HCT116 (cell line): Measurements from ENCODE around the gene ALK. TPM values are rescaled to one million over a fixed set of nuclear protein-coding genes. Genes with fewer than 3 reads are reported as not detected.

Experiments
- ATAC-seq: fragments of 200-7000 bp; cut with Tn5 transposase; 2 replicates; pipeline ENCODE4 v1.9.1; 2020; ENCODE audit warnings: mild to moderate bottlenecking, moderate library complexity
- BruUV-seq: library from RNA; stranded (reverse); fragments of 400-500 nt; replicated peaks from 2 replicates; lab custom pipeline; 2021; lab: Mats Ljungman, UMichigan
- CTCF ChIA-PET: fragments of 300-600 bp; sonication (Branson Sonifier 250); formaldehyde crosslinking; loops from one replicate; lab custom pipeline; 2021; ENCODE audit warnings: antibody characterized with exemption; lab: Charles Lee
- POLR2A ChIA-PET: fragments of 300-600, 350-600 bp; sonication (Branson Sonifier 250); formaldehyde crosslinking; loops from one replicate; lab custom pipeline; 2021; ENCODE audit warnings: antibody characterized with exemption; lab: Charles Lee
- RAD21 ChIA-PET, 2 experiments: fragments of 300-600 bp; sonication (Branson Sonifier 250); formaldehyde crosslinking; loops; one replicate each; lab custom pipeline; 2023; ENCODE audit warnings: low total read pairs in 2 of 2; ENCODE audit not compliant: uncharacterized antibody in 2 of 2, unreplicated experiment in 2 of 2, low non-redundant PET in 1 of 2; lab: Charles Lee
- DNase-seq: peaks from one replicate; pipeline ENCODE4 v3.0.0-alpha.2; 2010; ENCODE audit warnings: low read depth, low spot score
- H2AFZ ChIP-seq: fragments of 200-600 bp; shearing (Covaris generic), sonication (generic); 2 replicates; pipeline ENCODE4 v1.6.1; 2017; ENCODE audit warnings: low read depth, mixed run types, mixed read lengths, antibody characterized with exemption, low read length; ENCODE audit not compliant: poor library complexity, severe bottlenecking
- H3K27ac ChIP-seq: 2 replicates; pipeline ENCODE4 v1.5.1; 2012; ENCODE audit warnings: low read depth, low read length
- H3K27me3 ChIP-seq: fragments of 200-600 bp; sonication (generic); 2 replicates; pipeline ENCODE4 v1.6.1; 2016; ENCODE audit warnings: mixed run types, low read length, mixed read lengths; ENCODE audit not compliant: insufficient read depth
- H3K36me3 ChIP-seq, 2 experiments: fragments of 200-500 bp in 1 of 2; fragments of 200-600 bp in 1 of 2; sonication (Bioruptor generic) in 1 of 2; sonication (generic) in 1 of 2; 2 replicates each; pipeline versions ENCODE4 v1.5.1 to v1.6.1; 2014 to 2016; ENCODE audit warnings: low read length in 2 of 2, inconsistent platforms in 1 of 2, mixed read lengths in 1 of 2, mixed run types in 1 of 2; ENCODE audit not compliant: insufficient read depth in 2 of 2, control insufficient read depth in 1 of 2
- H3K4me1 ChIP-seq, 2 experiments: fragments of 200-600 bp in 1 of 2; sonication (generic) in 1 of 2; 2 replicates each; pipeline versions ENCODE4 v1.5.1 to v1.6.1; 2012 to 2017; ENCODE audit warnings: low read length in 2 of 2, inconsistent platforms in 1 of 2, mild to moderate bottlenecking in 1 of 2, mixed read lengths in 1 of 2, mixed run types in 1 of 2, moderate library complexity in 1 of 2; ENCODE audit not compliant: insufficient read depth in 2 of 2, control insufficient read depth in 1 of 2
- H3K4me2 ChIP-seq: fragments of 200-600 bp; sonication (generic); 2 replicates; pipeline ENCODE4 v1.6.1; 2017; ENCODE audit warnings: mixed run types, low read length, mixed read lengths
- H3K4me3 ChIP-seq, 2 experiments: fragments of 200-600 bp in 1 of 2; sonication (generic) in 1 of 2; replicated peaks in 1 of 2; 2 replicates each; pipeline ENCODE4 v1.5.1; 2011 to 2016; ENCODE audit warnings: low read length in 2 of 2, control low read depth in 1 of 2, low read depth in 1 of 2, mild to moderate bottlenecking in 1 of 2, mixed read lengths in 1 of 2, mixed run types in 1 of 2
- H3K79me2 ChIP-seq: fragments of 200-600 bp; sonication (generic); 2 replicates; pipeline ENCODE4 v1.6.1; 2017; ENCODE audit warnings: mild to moderate bottlenecking, mixed run types, low read length, moderate library complexity, mixed read lengths; ENCODE audit not compliant: insufficient read depth
- H3K9ac ChIP-seq: fragments of 200-600 bp; sonication (generic); 2 replicates; pipeline ENCODE4 v1.6.1; 2016; ENCODE audit warnings: low read length, mixed read lengths
- H3K9me2 ChIP-seq: fragments of 200-600 bp; sonication (generic), shearing (Covaris generic); 2 replicates; pipeline ENCODE4 v1.6.1; 2017; ENCODE audit warnings: mixed run types, mild to moderate bottlenecking, moderate library complexity; ENCODE audit not compliant: insufficient read depth
- H3K9me3 ChIP-seq, 2 experiments: fragments of 200-500 bp in 1 of 2; fragments of 200-600 bp in 1 of 2; sonication (Bioruptor generic) in 1 of 2; sonication (generic) in 1 of 2; 2 replicates each; pipeline ENCODE4 v1.6.1; 2014 to 2017; ENCODE audit warnings: low read length in 2 of 2, mixed read lengths in 2 of 2, inconsistent platforms in 1 of 2, low read depth in 1 of 2, mild to moderate bottlenecking in 1 of 2, mixed run types in 1 of 2, moderate library complexity in 1 of 2; ENCODE audit not compliant: control insufficient read depth in 1 of 2, insufficient read depth in 1 of 2
- H4K20me1 ChIP-seq: fragments of 200-600 bp; sonication (generic), shearing (Covaris generic); 2 replicates; pipeline ENCODE4 v1.6.1; 2017; ENCODE audit warnings: mixed run types, mild to moderate bottlenecking, moderate library complexity; ENCODE audit not compliant: insufficient read depth
- ATF3 ChIP-seq: IDR thresholded peaks from 2 replicates; pipeline ENCODE4 v1.6.1; 2012
- CBX3 ChIP-seq: IDR thresholded peaks from 2 replicates; pipeline ENCODE4 v1.6.1; 2012; ENCODE audit warnings: low read depth
- EGR1 ChIP-seq: IDR thresholded peaks from 2 replicates; pipeline ENCODE4 v1.6.1; 2012; ENCODE audit warnings: low read depth
- ELF1 ChIP-seq: IDR thresholded peaks from 2 replicates; pipeline ENCODE4 v1.6.1; 2012; ENCODE audit warnings: low read depth, borderline replicate concordance
- MAX ChIP-seq: IDR thresholded peaks from 2 replicates; pipeline ENCODE4 v1.6.1; 2012
- POLR2AphosphoS5 ChIP-seq: IDR thresholded peaks from 2 replicates; pipeline ENCODE4 v1.6.1; 2011; ENCODE audit warnings: mild to moderate bottlenecking, low read depth, low read length, moderate library complexity
- TCF7L2 ChIP-seq: IDR thresholded peaks from 2 replicates; pipeline ENCODE4 v1.7.0; 2011; ENCODE audit warnings: borderline replicate concordance, inconsistent platforms; ENCODE audit not compliant: insufficient read depth, insufficient read length; ENCODE audit errors: extremely low read depth
- YY1 ChIP-seq: IDR thresholded peaks from 2 replicates; pipeline ENCODE4 v1.6.1; 2011; ENCODE audit warnings: low read length, low read depth, moderate library complexity, mild to moderate bottlenecking; ENCODE audit not compliant: insufficient replicate concordance; ENCODE audit errors: extremely low read depth
- ZBTB33 ChIP-seq: IDR thresholded peaks from 2 replicates; pipeline ENCODE4 v1.6.1; 2011; ENCODE audit warnings: mild to moderate bottlenecking, low read length, moderate library complexity; ENCODE audit not compliant: insufficient replicate concordance; ENCODE audit errors: extremely low read depth
- ZFX ChIP-seq: fragments of 450-650 bp; IDR thresholded peaks from 2 replicates; pipeline ENCODE4 v1.6.1; 2017
- ZNF274 ChIP-seq: fragments of 200-500 bp; sonication (Bioruptor generic); IDR thresholded peaks from 2 replicates; pipeline ENCODE4 v1.6.1; 2014; ENCODE audit warnings: mild to moderate bottlenecking, low read depth, low read length, inconsistent platforms
- intact Hi-C: fragments of 100-400 bp; cut with micrococcal nuclease; formaldehyde crosslinking; loops from 2 replicates; pipeline ENCODE4 v1.10.0; 2022
- total RNA-seq: library from RNA; stranded (reverse); gene quantifications from one replicate; pipeline ENCODE4 v1.2.1, GENCODE V29; 2021; ENCODE audit not compliant: unreplicated experiment
- TF ChIP-seq, protein P1 (sequence below): IDR thresholded peaks from 2 replicates; pipeline ENCODE4 v1.6.1; 2012; ENCODE audit warnings: low read depth

Gene ALK
- total RNA-seq, 1 experiment from 2014 or later = not detected

- H3K9ac ChIP-seq = no peak overlapping the region
- H3K9me2 ChIP-seq = no peaks in the 10 kb centered on the region
- H3K4me3 ChIP-seq = no peak overlapping the region
- no peaks in the 10 kb centered on the region; the same call in 1 of the 2 replicates for H4K20me1 ChIP-seq
- no peaks in the 10 kb centered on the region for H3K79me2 ChIP-seq
- no peak overlapping the region for H3K27ac ChIP-seq
- TF ChIP-seq POLR2AphosphoS5 = no peak
- TF ChIP-seq ZFX = no peak
- no peak for TF ChIP-seq CBX3
- TF ChIP-seq TCF7L2 = no peak
- no peak for TF ChIP-seq YY1
- TF ChIP-seq ATF3 = no peak
- TF ChIP-seq EGR1 = no peak
- no peak for TF ChIP-seq ZBTB33
- no peak for TF ChIP-seq ZNF274
- no peak for TF ChIP-seq MAX
- no peak for TF ChIP-seq ELF1
- TF ChIP-seq, protein P1, sequence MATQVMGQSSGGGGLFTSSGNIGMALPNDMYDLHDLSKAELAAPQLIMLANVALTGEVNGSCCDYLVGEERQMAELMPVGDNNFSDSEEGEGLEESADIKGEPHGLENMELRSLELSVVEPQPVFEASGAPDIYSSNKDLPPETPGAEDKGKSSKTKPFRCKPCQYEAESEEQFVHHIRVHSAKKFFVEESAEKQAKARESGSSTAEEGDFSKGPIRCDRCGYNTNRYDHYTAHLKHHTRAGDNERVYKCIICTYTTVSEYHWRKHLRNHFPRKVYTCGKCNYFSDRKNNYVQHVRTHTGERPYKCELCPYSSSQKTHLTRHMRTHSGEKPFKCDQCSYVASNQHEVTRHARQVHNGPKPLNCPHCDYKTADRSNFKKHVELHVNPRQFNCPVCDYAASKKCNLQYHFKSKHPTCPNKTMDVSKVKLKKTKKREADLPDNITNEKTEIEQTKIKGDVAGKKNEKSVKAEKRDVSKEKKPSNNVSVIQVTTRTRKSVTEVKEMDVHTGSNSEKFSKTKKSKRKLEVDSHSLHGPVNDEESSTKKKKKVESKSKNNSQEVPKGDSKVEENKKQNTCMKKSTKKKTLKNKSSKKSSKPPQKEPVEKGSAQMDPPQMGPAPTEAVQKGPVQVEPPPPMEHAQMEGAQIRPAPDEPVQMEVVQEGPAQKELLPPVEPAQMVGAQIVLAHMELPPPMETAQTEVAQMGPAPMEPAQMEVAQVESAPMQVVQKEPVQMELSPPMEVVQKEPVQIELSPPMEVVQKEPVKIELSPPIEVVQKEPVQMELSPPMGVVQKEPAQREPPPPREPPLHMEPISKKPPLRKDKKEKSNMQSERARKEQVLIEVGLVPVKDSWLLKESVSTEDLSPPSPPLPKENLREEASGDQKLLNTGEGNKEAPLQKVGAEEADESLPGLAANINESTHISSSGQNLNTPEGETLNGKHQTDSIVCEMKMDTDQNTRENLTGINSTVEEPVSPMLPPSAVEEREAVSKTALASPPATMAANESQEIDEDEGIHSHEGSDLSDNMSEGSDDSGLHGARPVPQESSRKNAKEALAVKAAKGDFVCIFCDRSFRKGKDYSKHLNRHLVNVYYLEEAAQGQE = no peak
- H3K4me2 ChIP-seq = no peak overlapping the region
- ChIA-PET RAD21 (no interaction called here), CTCF (interaction anchor here (1.3 to 1.4 kb wide), 4 partner anchors 10 to 440 kb away, joined by 3 to 6 read pairs (median 4); no protein-coding TSS in a partner anchor), POLR2A (no interaction called here)
- intact Hi-C loops = loop anchor here (10.0 kb wide), 1 partner anchor 354 kb away; no protein-coding TSS in a partner anchor
- H3K4me1 ChIP-seq = no peaks in the 10 kb centered on the region
- DNase-seq (no peak), ATAC-seq (no peak)
- BruUV-seq = no TSS peak
- H3K27me3 ChIP-seq = peaks cover 53% of the 10 kb centered on the region
- H3K9me3 ChIP-seq = no peaks in the 10 kb centered on the region
- H2AFZ ChIP-seq = no peak overlapping the region
- no peaks in the 10 kb centered on the region for H3K36me3 ChIP-seq
Measured at GRCh38 chr2:29308366-29308765, 613.0 kb downstream of the ALK start.
